ENCODE results near the gene CDC42BPG.
A peak's percentile ranks its signal among the peaks of the same experiment; 100 is the strongest.

The CDC42BPG gene

DNA sequence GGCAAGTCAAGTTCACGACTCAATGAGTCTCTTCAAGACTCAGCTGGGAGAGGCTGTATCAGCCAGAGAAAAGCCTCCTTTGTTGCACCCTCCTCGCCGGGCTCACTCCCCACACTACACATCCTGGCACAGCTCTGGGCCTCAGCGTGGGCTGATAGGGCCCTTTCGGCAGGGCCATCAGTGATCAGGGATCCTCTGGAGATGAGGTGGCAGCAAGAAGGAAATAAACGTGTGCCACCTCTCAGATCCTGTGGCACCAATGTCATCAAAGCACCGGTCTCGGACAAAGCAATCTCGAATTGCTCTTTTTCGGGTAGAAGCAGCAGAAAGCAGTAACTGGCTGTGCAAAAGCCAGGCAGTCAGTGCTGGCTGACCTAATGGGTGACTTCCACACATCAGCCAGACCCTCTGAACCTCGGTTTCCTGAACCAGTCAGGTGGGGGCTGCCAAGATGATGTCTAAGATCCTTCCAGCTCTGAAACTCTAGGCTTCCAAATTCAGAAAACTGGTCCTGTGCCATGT lies 31.8 kb upstream of the CDC42BPG start:
- Mint-ChIP-seq H3K4me1 (ENCODE audit: low read depth in 2 of 2) (peaks cover 76% of the 10 kb centered on the region in 2 donors), H3K9me3 (no peaks in the 10 kb centered on the region), H3K27ac (peak overlapping the region; percentile 98 to 99), H3K4me3 (peak overlapping the region; percentile 91 to 92), H3K36me3 (ENCODE audit: insufficient read depth) (peaks cover 89% of the 10 kb centered on the region), H3K27me3 (no peaks in the 10 kb centered on the region)
- no peak for ATAC-seq (replicated peaks)
- DNase-seq = no peak

DNA sequence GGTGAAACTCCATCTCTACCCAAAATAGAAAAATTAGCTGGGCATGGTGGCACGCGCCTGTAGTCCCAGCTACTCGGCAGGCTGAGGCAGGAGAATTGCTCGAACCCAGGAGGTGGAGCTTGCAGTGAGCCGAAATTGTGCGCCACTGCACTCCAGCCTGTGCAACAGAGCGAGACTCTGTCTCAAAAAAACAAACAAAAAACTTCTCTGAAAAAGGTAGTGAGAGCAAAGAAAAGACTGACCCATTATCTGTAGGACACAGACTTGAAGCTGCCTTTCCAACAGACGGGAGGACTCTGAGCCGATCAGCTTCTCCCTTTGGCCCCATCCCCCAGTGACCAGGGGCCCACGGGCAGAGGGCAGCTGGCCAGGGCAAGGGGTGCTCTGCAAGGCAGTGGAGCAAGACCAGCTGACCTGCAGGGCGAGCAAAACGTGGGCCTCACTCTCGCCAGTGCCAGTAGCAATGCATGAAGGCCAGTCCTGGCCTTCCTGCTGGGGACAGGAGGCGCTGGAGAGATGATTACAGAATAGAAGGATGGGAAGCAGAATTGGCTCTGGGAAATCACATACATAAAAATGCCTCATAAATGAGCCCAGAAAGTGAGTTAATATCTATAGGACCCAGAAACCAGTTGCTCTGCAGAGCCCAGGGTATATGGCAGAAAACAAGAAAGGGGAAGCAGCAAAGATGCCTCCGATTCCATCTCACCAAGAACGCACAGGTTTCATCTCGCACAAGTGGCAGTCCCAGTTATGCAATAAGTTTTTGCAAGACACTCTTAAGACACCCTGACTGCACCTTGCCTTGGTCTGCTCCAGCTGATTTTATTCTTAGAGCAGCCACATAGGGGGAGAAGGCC lies 31.1 kb upstream of the CDC42BPG start:
- Mint-ChIP-seq H3K9me3 (no peaks in the 10 kb centered on the region), H3K4me3 (peak overlapping the region; percentile 91 to 92), H3K27me3 (no peaks in the 10 kb centered on the region), H3K4me1 (ENCODE audit: low read depth in 2 of 2) (peaks cover 75 to 78% of the 10 kb centered on the region in 2 donors), H3K27ac (peak overlapping the region; percentile 98 to 99), H3K36me3 (ENCODE audit: insufficient read depth) (peaks cover 93% of the 10 kb centered on the region)
- ATAC-seq (replicated peaks) = no peak
- DNase-seq = no peak

GRCh38 chr11:64874308-64875240 lies 30.1 kb upstream of the CDC42BPG start:
- Mint-ChIP-seq H3K4me1 (ENCODE audit: low read depth in 2 of 2) (peaks cover 73 to 79% of the 10 kb centered on the region in 2 donors), H3K36me3 (ENCODE audit: insufficient read depth) (peaks cover 95% of the 10 kb centered on the region)

DNA sequence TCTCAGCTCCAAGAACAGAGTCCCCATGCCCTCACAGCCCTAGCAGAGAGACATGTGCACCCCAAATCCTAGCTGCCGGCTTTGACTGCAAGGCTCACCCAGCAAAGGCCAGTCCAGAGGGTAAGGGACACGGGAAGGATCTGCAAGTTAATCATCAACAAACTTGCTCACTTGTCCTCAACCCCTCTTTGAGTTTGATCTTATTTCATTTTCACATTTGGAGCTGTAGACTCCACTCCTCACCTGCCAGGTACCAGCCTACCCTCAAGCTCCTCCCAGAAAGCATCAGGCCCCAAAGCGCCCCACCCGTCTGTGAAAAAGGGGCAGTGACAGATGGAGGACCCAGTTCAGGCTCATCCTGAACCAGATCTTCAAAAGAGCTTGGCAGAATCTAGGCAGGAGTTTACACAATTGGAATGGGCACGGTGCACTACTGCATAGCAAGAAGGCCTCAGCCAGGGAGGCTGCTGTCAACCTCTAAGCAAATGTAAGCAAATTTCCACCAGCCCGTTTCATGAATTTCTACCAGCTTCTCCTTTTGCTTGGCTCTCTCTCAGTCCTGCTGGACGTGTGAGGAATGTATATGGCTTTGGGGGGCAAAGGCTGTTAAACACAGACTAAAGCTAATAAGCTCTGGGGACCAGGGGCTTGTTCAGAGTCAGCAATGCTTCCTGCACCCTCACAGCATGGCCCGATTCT lies 28.5 kb upstream of the CDC42BPG start:
- H3K4me3 Mint-ChIP-seq = peak overlapping the region; percentile 85 to 92
- DNase-seq = no peak

More at GRCh38 chr11:64874308-64875240, 30.1 kb upstream of the CDC42BPG start:
- H3K9me3 Mint-ChIP-seq = no peaks in the 10 kb centered on the region
- ATAC-seq (replicated peaks) = peak; percentile 41
- peak overlapping the region; percentile 91 to 92 for H3K4me3 Mint-ChIP-seq
- peak in 2 of 3 experiments; percentile 70 to 71 for DNase-seq
- H3K27ac Mint-ChIP-seq = peak overlapping the region; percentile 98 to 99
- no peaks in the 10 kb centered on the region for H3K27me3 Mint-ChIP-seq

DNA sequence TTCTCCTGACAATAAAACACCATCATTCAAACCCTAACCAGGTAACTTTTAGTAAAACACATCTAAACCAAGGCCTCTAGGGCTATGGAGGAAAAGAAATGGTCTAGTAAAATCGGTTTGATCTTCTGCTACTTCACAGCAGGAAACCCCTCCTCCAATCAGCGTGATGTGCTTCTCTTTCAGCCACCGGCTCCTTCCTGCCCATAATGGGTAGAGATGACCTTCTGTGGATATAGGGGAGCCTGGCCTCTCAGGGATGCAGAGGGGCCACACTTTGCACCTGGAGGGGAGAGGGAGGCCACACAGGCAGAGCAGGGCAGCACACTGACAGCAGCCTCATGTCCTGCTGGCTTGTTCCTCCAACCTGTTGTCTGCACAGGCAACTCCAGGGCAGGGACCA lies 27.0 kb upstream of the CDC42BPG start:
- ATAC-seq (replicated peaks) (no peak), DNase-seq (no peak)
- no peaks in the 10 kb centered on the region for H3K27me3 Mint-ChIP-seq
- no peaks in the 10 kb centered on the region for H3K9me3 Mint-ChIP-seq
- peaks cover 98% of the 10 kb centered on the region for H3K36me3 Mint-ChIP-seq (ENCODE audit: insufficient read depth)
- peak overlapping the region; percentile 91 to 97 for H3K27ac Mint-ChIP-seq
- peak overlapping the region; percentile 85 to 92 for H3K4me3 Mint-ChIP-seq
- peaks cover 79 to 80% of the 10 kb centered on the region in 2 donors for H3K4me1 Mint-ChIP-seq (ENCODE audit: low read depth in 2 of 2)

More for the DNA sequence above, 28.5 kb upstream of the CDC42BPG start:
- peak overlapping the region; percentile 12 to 97 for H3K27ac Mint-ChIP-seq
- no peaks in the 10 kb centered on the region for H3K27me3 Mint-ChIP-seq
- no peaks in the 10 kb centered on the region for H3K9me3 Mint-ChIP-seq
- peaks cover 98% of the 10 kb centered on the region for H3K36me3 Mint-ChIP-seq (ENCODE audit: insufficient read depth)
- H3K4me1 Mint-ChIP-seq (ENCODE audit: low read depth in 2 of 2) = peaks cover 82 to 87% of the 10 kb centered on the region in 2 donors
- ATAC-seq (replicated peaks) = no peak

DNA sequence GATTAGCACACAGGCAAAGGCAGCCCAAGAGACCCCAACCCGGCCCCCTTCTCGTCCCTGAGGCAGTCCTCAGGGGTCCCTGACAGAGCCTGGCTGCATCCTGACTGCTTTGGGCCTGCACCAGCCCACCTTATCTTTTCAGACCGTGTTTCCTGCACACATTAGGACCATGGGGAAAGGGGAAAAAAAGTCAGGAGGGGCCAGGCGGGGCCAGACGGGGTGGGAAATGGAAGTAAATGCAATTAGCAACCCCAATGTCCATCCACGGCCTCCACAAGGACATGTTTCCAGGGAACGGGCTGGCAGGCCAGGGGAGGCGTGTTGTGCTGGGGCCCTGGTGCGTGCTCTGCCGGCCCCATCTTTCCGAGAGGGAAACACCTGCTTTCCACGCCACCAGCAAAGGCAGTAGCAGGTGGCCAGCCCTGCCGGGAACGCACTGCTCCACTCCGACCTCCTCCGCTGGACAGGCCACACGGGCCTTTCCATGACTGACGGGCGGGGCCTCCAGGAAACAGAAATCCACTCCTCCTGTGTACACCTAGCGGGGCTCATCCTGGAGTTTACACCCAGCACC lies 26.5 kb upstream of the CDC42BPG start:
- H3K9me3 Mint-ChIP-seq = no peaks in the 10 kb centered on the region

GRCh38 chr11:64870176-64870892 lies 25.9 kb upstream of the CDC42BPG start:
- Mint-ChIP-seq H3K36me3 (ENCODE audit: insufficient read depth) (peaks cover 98% of the 10 kb centered on the region), H3K9me3 (no peaks in the 10 kb centered on the region), H3K27me3 (no peaks in the 10 kb centered on the region), H3K27ac (peak overlapping the region; percentile 93 to 97), H3K4me1 (ENCODE audit: low read depth in 2 of 2) (peaks cover 81% of the 10 kb centered on the region in 2 donors), H3K4me3 (peak overlapping the region; percentile 85 to 92)
- DNase-seq = no peak
- no peak for ATAC-seq (replicated peaks)

More for the DNA sequence above, 26.5 kb upstream of the CDC42BPG start:
- DNase-seq (no peak), ATAC-seq (replicated peaks) (no peak)
- Mint-ChIP-seq H3K27me3 (no peaks in the 10 kb centered on the region), H3K4me3 (peak overlapping the region; percentile 85 to 92), H3K4me1 (ENCODE audit: low read depth in 2 of 2) (peaks cover 80 to 81% of the 10 kb centered on the region in 2 donors), H3K27ac (peak overlapping the region; percentile 93 to 97), H3K36me3 (ENCODE audit: insufficient read depth) (peaks cover 98% of the 10 kb centered on the region)

DNA sequence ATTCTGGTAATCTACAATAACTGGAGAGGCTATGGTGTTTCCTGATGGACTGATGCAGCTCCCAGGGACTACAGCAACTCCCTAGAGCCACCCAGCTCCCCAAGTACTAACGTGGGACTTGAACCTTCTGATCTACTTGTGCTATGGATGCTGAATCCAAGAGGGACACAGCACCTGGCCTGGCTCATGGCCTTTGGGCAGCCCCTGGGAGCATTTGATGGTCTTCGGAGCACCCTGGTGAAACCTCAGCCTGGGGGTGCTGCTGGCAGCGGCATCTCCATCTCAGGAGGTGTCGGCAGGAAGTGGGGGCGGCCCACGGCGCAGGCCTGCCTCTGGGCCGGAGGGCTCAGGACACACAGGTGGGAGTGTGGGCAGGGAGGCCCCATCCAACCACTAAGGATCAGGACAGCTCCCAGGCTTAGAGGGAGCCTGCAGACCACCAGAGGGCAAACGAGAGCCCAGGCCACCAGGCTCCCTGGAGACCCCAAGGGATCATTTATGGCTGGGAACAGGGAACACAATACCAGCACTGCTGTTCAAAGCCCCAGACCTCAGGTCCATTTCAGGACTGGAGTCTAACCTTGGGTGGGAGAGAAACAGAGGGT lies 25.2 kb upstream of the CDC42BPG start:
- peak overlapping the region; percentile 93 to 97 for H3K27ac Mint-ChIP-seq
- DNase-seq (no peak), ATAC-seq (replicated peaks) (peak; percentile 12)
- H3K4me1 Mint-ChIP-seq (ENCODE audit: low read depth in 2 of 2) = peaks cover 79 to 81% of the 10 kb centered on the region in 2 donors
- H3K4me3 Mint-ChIP-seq = peak overlapping the region; percentile 85 to 92
- no peaks in the 10 kb centered on the region for H3K9me3 Mint-ChIP-seq
- peaks cover 98% of the 10 kb centered on the region for H3K36me3 Mint-ChIP-seq (ENCODE audit: insufficient read depth)
- no peaks in the 10 kb centered on the region for H3K27me3 Mint-ChIP-seq

- ATAC-seq (replicated peaks) (peak; percentile 44), DNase-seq (no peak)
- H3K9me3 Mint-ChIP-seq = no peaks in the 10 kb centered on the region
- no peaks in the 10 kb centered on the region for H3K27me3 Mint-ChIP-seq
- H3K36me3 Mint-ChIP-seq (ENCODE audit: insufficient read depth) = peaks cover 98% of the 10 kb centered on the region
- peak overlapping the region; percentile 93 to 97 for H3K27ac Mint-ChIP-seq
- H3K4me3 Mint-ChIP-seq = peak overlapping the region; percentile 85 to 92
- H3K4me1 Mint-ChIP-seq (ENCODE audit: low read depth in 2 of 2) = peaks cover 79 to 80% of the 10 kb centered on the region in 2 donors
These were observed 24.6 kb upstream of the CDC42BPG start for GRCh38 chr11:64868904-64869570.

GRCh38 chr11:64867748-64868462 lies 23.5 kb upstream of the CDC42BPG start:
- H3K27me3 Mint-ChIP-seq = no peaks in the 10 kb centered on the region
- H3K9me3 Mint-ChIP-seq = no peaks in the 10 kb centered on the region
- DNase-seq (no peak), ATAC-seq (replicated peaks) (no peak)
- peak overlapping the region; percentile 85 to 92 for H3K4me3 Mint-ChIP-seq
- H3K4me1 Mint-ChIP-seq (ENCODE audit: low read depth in 2 of 2) = peaks cover 79 to 82% of the 10 kb centered on the region in 2 donors
- peak overlapping the region; percentile 93 to 97 for H3K27ac Mint-ChIP-seq
- H3K36me3 Mint-ChIP-seq (ENCODE audit: insufficient read depth) = peaks cover 98% of the 10 kb centered on the region

DNA sequence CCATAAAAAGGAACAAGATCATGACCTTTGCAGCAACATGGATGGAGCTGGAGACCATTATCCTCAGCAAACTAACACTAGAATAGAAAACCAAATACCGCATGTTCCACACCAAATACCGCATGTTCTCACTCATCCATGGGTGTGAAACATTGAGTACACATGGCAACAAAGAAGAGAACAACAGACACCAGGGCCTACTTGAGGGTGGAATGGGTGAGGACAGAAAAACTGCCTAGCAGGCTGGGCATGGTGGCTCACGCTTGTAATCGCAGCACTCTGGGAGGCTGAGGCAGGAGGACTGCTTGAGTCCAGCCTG lies 21.7 kb upstream of the CDC42BPG start:
- H3K4me3 Mint-ChIP-seq = peak overlapping the region; percentile 85 to 92
- H3K36me3 Mint-ChIP-seq (ENCODE audit: insufficient read depth) = peaks cover 95% of the 10 kb centered on the region
- peaks cover 80 to 81% of the 10 kb centered on the region in 2 donors for H3K4me1 Mint-ChIP-seq (ENCODE audit: low read depth in 2 of 2)
- H3K9me3 Mint-ChIP-seq = no peaks in the 10 kb centered on the region
- H3K27ac Mint-ChIP-seq = peak overlapping the region; percentile 95 to 97
- DNase-seq (peak in 1 of 3 experiments; percentile 52), ATAC-seq (replicated peaks) (peak; percentile 51)
- no peaks in the 10 kb centered on the region for H3K27me3 Mint-ChIP-seq

Data from effector memory CD8-positive, alpha-beta T cell (primary cell).